WI38 (cell line): Measurements from ENCODE around the gene ZNF804B.

ENCODE experiments used
- H3K4me3 ChIP-seq: 2 replicates; pipeline ENCODE4 v1.5.1; 2011; ENCODE audit warnings: low read depth, mild to moderate bottlenecking, control low read depth, low read length
- CTCF ChIP-seq: IDR thresholded peaks from 2 replicates; pipeline ENCODE4 v1.5.1; 2012; ENCODE audit warnings: low read depth, mild to moderate bottlenecking, control low read depth, low read length

The ZNF804B gene

GRCh38 chr7:88789480-88790064 lies 30.1 kb downstream of the ZNF804B start:
- TF ChIP-seq CTCF: no peak
- H3K4me3 ChIP-seq: no peak overlapping the region

- no peak for TF ChIP-seq CTCF
Observed at GRCh38 chr7:88791891-88792290, 32.4 kb downstream of the ZNF804B start.

GRCh38 chr7:88792361-88792760 lies 32.9 kb downstream of the ZNF804B start:
- TF ChIP-seq CTCF: no peak
- H3K4me3 ChIP-seq: no peak overlapping the region

More at GRCh38 chr7:88791891-88792290, 32.4 kb downstream of the ZNF804B start:
- H3K4me3 ChIP-seq: no peak overlapping the region

GRCh38 chr7:88795553-88795952 lies 36.1 kb downstream of the ZNF804B start, which contains the start of gene TEX47:
TSS of gene TEX47 (minus strand) at chr7:88795737. CDS start at chr7:88794942, 795 bp downstream.
- no peak within 1 kb of the TSS for H3K4me3 ChIP-seq
- TF ChIP-seq CTCF: no peak

GRCh38 chr7:88801046-88801445 lies 41.5 kb downstream of the ZNF804B start:
- no peak overlapping the region for H3K4me3 ChIP-seq
- no peak for TF ChIP-seq CTCF

- H3K4me3 ChIP-seq: no peak overlapping the region
- TF ChIP-seq CTCF: no peak
Observed at GRCh38 chr7:88806280-88807037, 47.0 kb downstream of the ZNF804B start.

GRCh38 chr7:88818552-88818951 lies 59.1 kb downstream of the ZNF804B start:
- TF ChIP-seq CTCF: no peak
- no peak overlapping the region for H3K4me3 ChIP-seq
